ENCODE data around the gene ABCB9.

Gene ABCB9

DNA sequence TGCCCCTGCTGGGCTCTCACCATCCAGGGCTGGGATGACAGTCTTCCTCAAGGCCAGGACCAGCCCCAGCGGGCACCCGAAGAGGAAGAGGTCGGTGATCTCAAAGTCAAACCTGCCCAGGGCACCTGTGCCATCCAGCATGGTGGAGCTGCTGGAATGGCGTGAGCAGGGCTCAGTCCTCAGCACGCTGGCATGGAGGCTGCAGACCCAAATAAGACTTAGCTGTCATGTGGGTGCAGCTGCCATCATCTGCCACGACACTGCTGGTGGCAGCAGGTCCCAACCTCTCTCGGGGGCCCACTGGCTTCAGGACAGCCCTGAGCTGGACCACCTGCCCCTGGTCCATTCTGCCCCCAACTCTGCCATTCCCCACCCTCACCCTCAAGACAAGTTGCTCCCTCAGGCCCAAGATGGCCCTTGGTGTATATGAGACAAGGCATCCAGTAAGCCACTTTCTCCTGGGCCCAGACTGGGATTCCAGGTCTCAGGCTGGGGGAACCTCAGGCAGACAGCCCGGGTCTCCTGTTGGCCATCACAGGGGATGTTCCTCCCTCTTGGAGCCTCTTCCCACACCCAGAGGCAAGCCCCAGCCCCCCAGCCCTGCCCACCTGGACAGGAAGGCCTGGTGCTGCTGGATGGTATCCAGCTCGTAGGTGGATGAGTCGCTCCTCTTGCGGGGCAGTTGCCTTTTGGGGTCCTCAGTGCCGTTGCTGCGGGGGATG lies 28.7 kb upstream of the ABCB9 start:
- no peak for DNase-seq

GRCh38 chr12:122994140-122994675 lies 27.9 kb upstream of the ABCB9 start:
- no peak for DNase-seq

GRCh38 chr12:122992386-122992785 lies 26.1 kb upstream of the ABCB9 start:
- DNase-seq: no peak

GRCh38 chr12:122991623-122992275 lies 25.5 kb upstream of the ABCB9 start:
- no peak for DNase-seq

- no peak for DNase-seq
Observed at GRCh38 chr12:122990961-122991622, 24.8 kb upstream of the ABCB9 start.

GRCh38 chr12:122990561-122990960 lies 24.3 kb upstream of the ABCB9 start:
- no peak for DNase-seq

DNA sequence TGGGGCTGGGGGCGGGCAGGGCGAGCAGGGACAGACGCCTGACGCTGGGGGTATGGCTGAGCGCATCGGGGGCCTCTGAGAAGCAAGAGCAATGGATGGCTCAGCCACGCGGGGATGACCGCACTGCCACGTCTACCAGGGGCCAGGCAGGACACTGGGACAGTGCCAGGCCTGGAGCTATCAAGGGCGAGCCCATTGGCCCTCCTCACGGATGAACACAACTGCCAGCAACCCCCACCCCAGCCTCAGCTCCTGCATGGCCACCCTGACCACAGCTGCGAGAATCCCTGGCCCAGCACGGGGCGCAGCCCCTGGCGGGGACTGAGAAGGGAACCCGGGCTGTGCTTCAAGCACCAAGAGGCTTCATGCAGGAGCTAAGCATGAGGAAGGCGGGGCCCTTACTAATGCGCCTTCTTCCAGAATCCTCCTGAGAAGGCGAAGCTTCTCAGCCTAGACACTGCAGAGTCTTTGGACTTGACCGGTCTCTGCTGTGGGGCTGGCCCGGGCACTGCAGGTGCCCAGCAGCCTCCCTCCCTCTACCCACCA lies 23.7 kb upstream of the ABCB9 start:
- no peak for DNase-seq

DNA sequence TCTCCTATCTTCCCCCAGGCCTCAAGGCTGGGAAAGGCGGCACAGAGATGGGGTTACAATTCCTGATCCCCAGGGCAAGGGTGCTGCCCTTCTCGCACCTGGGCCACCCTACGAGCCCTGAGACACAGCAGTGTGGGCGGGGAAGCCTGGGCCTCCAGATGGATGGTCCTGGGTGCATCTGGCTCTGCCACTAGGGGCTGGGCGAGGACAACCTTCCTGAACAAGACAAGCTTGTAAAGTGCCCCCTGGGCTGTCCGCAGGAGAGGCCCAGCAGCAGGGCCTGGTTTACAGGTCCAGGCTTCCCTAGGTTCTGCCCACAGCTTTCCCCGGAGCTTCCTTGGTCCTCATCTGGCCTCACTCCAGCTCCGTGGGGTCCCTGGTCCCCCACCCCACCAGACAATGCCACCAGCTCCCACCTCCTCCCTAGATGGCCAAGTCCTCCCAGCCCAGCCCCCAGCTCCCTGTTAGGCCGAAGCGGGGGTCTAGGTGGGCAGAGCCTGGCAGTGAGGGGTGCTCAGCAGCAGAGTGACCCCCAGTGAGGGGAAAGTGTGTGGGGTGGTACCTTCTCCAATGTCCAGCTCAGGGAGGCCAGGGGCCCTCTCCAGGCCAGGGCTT lies 23.1 kb upstream of the ABCB9 start:
- no peak for DNase-seq

DNA sequence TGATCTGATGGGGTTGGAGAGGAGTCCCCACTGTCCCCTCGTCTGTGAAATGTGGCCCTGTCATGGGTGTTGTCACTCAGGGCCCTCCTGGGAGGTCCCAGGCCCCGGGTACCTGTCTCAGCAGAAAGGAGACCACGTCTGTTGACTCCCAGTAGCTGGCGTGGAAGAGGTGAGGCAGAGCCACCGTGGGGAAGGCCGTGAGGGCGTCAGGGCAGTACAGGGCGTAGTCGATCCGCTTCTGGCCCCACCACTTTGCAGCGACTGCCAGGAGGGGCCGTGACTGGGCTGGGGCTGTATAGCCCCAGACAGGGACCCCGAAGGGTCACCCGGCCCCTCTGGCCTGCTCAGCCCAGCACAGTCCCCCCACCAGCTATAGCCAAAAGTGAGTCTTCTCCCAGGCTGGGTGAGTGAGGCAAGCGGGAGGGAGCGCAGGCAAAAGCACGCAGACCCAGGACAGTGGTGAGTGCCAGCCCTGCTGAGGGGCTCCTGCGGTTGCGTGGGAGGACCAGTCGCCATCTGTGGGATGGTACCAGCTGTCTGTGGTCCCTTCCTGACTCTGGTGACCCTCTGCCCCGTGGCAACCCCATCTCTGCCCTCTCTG lies 22.4 kb upstream of the ABCB9 start:
- no peak for DNase-seq

- no peak for DNase-seq
Observed at GRCh38 chr12:122988036-122988435, 21.8 kb upstream of the ABCB9 start.

- no peak for DNase-seq
Observed at GRCh38 chr12:122987086-122987951, 21.1 kb upstream of the ABCB9 start.

DNA sequence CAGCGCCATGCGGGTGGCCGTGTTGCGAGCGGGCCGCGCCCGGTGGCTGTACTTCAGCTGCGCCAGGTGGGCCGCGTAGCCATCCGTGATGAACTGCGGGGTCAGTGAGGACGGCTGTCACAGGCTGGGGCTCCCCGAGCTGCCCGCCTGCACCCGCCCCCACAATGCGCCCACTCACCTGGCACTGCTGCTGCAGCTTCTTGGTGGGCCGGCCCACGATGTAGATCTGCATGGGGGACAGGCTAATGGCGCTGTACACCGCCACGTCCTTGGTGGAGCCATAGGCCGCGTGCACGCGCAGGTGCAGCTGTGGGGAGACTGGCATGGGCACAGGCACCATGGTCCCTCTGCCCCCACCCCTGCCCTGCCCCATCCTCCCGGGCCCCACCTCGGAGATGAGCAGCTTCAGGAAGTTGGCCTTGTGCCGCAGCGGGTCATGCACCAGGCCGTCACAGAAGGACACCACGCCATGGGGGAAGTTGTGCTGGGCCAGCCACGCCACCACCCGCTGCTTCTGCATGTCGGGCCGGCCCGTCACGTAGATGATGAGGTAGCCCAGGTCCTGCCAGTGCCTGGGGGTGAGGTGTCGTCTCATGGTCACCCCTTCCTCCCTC lies 20.1 kb upstream of the ABCB9 start:
- peak in 1 of 56 donors; percentile 8 for DNase-seq

DNA sequence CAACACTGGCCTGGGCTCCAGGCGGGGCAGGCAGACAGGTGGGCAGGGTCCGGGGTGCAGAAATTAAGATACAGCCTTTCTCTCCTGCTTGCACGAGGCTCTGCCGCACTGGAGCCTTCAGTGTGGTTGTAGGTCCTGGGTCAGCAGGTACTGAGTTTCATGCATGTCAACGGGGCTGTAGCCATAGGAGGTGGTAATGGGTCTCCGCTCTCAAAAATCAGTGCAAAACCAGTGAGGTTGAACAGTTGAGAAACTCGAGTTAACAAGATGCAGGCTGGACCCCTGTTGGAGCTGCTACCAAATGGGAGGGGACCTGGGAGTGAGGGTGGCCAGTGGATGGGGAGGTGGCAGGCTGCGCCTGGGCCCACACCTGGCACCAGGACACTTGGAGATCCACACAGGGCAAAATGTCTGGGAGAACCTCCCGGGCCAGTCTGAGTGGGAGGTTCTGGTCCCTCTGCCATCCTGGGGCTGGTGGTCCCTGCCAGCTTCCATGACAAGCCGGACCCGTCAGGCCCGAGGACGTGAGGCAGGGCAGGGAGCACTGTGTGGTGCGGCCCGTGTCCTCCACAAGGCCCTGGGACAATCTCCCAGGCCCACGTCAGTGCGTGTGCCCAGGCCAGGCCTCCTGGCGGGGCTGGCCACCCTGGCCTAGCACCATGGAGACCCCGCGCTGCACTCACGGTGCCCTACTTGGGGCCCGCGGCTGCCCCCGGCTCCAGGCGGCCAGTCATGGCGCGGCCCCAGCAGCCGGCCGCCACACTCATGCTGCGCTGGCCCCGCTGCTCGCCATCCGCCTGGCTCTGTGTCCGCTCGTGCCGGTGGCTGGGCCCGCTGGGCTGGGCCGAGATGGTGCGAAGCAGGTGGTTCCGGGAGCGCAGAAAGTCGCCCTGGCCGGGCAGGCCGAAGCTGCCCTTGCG lies 19.3 kb upstream of the ABCB9 start:
- DNase-seq: no peak

- DNase-seq: peak in 25 of 56 donors; percentile 10 to 53 (median 33)
Observed at GRCh38 chr12:122984612-122985337, 18.5 kb upstream of the ABCB9 start.

DNA sequence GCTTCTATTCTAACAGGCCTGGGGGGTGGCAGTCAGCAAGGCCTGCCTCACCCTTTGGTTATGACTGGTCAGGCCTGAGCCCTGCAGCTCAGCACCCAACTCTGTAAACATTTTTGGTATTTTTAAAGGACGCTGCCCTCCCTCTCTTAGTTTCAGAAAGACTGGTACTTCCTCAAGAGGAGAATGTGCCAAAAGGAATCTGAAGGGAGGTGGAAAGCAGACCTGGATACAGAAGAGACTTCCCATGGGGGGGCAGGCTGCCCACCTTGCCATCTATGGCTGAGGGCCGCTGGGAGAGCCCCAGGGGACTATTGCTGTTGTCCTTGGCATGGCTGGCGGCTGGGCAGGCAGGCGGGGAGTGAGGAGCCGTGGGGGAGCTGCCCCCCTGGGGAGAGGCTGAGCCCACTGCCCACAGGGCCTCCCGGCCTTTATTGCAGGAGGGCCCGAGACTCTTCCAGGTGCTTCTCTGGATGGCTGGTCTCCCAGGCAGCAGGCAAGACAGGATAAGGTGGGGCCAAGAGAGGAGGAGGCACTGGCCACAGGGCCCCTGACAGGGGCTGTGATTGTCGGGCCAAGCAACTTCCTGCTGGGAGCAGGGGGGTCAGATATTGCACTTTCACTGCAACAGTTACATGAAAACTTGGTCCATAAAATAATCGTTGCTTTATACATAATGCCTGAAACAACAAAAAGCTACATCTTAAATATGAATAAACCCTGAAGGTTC lies 17.7 kb upstream of the ABCB9 start:
- DNase-seq: peak in 2 of 56 donors; percentile 5 to 19

GRCh38 chr12:122982963-122983788 lies 16.9 kb upstream of the ABCB9 start:
- peak in 1 of 56 donors; percentile 20 for DNase-seq

All from amygdala (tissue), 56 donors.